GM15510 (cell line): ENCODE data around the gene CAPRIN2.

Experiments
- POLR2A ChIP-seq: IDR thresholded peaks from 3 replicates; pipeline ENCODE4 v1.6.1; 2011; ENCODE audit warnings: borderline replicate concordance; ENCODE audit not compliant: insufficient read length; ENCODE audit errors: extremely low read depth

The CAPRIN2 gene

DNA sequence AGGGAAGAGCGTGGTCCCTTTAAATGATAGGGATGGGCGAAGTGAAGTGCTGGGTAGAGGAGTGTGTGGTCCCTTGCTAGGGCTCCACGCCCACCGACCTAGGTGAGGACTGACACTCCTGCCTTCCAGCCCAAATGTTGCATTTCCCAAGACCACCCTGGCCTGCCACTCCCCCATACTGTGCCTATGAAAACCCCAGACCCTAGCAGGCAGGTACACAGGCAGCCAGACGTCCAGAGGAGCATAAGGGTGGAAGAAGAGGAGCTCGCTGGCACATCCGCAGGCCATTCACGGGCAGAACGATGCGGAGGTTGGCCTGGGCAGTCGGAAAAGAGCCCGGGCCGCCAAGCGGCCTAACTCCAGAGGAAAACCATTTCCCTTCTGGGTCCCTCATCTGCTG, 58.3 kb downstream of the CAPRIN2 start:
- TF ChIP-seq POLR2A = no peak

DNA sequence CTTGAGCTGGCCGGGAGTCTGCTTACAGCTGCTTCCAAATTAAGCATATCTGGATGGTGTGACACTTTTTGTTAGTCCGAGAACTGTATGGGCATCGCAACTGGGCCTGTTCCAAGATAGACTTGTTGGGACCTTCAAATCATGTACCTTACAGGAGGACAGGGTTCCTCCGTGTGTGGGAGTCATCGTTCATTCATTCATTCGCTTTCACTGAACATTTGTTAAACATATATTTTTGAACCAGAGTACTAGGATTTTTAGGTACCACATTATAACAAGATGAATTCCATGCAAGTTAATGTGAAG, 58.7 kb downstream of the CAPRIN2 start:
- no peak for TF ChIP-seq POLR2A

DNA sequence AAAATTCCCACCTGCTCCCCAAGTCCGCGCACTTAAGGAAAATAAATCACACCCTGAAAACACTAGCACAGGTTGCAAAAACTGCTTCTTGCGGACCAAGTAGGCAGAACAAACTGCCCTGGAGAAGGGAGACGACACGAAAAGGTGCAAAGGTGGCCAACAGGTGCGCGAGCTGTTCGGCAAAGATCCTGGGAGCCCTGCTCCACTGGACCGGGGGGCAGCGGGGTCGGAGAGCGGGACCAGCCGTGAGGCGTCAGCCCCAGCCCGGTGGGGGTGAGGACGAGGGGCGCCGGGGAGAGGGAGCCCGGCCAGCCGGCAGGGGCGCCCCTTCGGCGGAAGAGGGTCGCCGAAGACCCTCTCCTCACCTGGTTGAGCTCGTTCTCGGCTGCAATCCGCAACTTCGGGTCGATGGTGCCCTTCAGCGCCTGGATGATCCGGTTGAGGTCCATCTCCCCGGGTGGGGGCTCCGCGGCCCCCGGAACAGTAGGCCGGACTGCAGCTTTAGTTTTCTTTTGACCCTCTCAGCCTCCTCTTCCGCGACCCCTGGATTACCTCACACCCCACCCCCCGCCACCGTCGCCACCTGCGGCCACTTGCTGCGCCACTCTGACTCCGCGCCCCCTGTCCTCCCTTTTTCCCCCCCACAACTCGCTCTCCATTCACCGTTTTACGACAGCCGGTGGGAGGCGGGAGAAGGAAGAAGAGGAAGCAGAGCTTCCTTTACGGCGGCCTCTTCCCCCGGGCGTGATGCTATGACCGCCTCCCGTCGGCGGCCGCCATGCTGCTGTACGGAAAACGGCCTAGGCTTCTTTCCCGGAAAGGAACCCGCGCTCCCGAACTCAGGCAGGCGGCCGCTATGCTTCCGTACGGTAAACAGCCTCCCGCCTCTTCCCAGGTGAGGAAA, 59.3 kb downstream of the CAPRIN2 start, which contains the start of gene IPO8:
TSS of gene IPO8 (minus strand) at position 671 of the 904 bp plus-strand sequence. CDS start at position 449, 222 bp downstream.
- peak; percentile 61 for TF ChIP-seq POLR2A

DNA sequence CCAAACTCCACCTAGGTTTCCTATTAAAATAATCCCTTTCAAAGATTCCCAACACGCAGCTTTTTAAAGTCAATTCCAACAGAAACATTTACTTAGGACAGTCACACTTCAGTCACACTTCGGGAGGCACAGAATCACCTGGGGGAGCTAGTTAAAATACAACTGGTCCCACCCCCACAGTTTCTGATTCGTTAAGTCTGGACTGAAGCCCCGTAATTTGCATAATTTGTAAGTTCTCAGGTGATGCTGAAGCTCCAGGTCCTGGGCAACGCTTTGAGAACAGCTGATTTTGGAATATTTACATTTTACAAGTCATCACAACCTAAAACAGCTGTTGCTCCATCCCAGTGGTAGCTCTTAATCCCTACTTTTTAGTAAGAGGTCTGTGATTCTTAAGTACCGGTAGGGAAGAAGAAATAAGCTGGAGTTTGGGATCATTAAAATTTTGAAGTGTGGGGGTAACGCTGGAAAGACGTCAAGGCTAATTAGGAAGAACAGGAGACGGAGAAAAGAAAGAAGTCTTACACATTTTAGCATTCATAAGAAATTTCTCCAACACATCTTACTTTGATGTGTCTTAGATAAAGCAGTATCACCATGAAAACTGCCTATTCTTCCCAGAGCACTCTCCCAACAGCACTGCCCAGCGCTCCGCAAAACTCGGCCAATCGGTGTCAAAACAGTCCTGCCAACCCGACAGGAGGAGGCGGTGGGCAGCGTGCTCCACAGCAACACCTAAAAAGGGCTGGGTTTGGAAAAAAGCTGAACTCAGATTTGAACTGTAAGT, 60.1 kb downstream of the CAPRIN2 start:
- TF ChIP-seq POLR2A = no peak

DNA sequence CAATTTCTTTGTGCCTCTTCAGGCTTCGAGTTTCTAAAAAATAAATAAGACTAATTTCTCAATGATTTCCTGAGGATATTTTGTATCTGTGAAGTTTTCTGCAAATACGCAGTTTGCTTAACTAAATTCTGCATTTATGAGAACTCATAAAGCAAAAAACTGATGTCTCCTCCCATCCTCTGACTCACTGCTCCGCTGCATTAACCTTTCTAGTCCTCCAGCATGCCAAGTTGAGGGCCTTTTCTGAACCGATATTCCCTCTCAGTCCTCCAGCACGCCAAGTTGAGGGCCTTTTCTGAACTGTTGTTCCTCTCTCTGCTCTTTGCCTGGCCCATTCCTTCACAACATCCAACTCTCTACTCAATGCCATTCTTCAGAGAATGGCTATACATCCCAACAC, 62.3 kb downstream of the CAPRIN2 start:
- TF ChIP-seq POLR2A = no peak

DNA sequence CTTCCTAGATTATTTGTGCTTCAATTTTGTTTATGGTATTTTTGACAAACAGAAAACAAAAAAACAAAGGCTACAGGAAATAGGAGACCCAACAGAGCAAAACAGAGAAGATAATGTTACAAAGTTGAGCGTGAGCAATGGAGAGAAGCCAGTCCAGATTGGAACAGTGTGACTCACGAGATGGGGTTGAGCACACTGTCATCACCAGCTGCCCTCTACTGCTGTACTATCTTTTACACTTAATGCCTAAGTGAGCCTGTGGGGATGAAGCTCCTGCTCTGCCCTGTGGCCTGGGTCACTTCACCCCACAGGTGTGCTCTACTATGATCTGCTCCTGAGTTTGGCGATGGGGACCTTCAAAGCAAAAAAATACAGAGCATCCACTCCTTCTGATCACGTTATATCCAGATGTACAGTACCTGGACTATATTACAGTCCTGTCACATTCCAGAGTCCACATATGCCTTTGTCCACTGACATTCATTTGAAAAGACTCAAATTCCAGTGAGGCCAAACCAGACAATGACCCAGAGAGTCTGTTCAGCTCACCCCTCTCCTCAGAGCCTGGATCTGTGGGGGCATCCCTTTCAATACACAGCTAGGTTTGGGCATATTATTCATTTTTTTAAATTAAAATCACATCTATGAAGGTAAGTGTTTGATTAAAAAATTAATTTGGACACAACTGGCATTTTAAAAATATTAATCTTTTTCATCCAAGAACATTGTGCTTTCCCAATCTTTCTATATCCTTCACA, 63.5 kb downstream of the CAPRIN2 start:
- no peak for TF ChIP-seq POLR2A

DNA sequence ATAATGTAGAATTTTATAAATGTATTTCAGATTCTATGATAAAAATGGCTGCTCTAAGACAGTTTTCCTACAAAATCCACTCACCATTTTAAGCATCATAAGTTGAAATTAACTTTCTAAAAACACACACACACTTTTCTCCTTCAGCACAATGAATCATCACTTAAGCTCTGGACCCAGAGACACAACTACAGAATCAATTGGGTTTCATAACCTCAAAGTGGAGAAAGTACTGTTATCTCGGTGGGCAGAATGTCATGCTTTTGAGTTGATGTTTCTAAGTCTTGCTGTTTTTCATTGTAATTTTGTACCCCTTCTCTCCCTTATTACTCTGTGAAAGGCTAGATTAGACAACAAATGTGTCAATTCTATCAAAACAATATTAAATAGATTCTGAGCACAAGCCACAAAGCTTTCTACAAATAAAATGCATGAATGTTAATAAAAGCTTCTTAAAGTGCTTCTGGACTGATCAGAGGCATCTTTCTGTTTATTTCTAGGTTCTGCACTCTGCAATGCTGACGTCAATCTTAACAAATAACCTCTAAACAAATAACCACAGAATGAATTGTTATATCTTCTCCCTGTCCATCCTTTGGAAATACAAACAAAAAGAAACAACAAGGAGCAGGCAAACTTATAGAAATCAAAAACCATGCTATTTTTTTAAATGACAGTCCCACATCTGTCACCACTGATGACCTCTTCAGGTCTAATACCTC, 67.3 kb downstream of the CAPRIN2 start:
- TF ChIP-seq POLR2A = no peak

DNA sequence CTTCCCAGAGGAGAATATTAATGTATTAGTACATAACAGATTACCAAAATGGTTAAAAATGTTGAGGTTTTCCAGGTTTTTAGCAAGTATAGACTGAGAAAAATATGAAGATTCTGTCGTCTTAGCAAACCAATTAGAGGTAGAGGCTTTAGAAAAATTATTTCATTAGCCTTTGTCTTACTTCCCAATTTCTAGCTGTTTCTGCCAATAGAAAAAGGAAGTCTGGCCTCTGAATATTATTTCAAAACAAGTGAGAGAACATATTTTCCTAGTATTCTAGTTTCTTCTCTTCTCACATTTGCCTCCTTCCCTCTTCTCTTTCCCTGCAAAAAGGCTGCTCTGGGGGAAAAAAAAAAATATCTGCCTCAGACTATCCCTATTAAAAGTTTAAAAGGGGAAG, 75.5 kb downstream of the CAPRIN2 start:
- TF ChIP-seq POLR2A = no peak

DNA sequence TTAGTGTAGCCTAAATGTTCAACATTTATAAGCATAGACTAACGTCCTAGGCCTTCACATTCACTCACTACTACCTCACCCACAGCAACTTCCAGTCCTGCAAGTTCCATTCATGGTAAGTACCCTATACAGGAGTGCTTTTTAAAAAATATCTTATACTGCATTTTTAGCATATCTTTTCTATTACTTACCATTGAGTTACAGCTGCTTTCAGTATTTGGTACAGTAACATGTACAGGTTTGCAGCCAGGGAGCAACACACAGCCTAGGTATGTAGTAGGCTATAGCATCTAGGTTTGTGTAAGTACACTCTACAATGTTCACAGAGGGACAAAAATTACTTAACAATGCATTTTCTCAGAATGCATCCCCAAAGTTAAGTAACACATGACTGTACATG, 76.5 kb downstream of the CAPRIN2 start:
- TF ChIP-seq POLR2A = no peak

DNA sequence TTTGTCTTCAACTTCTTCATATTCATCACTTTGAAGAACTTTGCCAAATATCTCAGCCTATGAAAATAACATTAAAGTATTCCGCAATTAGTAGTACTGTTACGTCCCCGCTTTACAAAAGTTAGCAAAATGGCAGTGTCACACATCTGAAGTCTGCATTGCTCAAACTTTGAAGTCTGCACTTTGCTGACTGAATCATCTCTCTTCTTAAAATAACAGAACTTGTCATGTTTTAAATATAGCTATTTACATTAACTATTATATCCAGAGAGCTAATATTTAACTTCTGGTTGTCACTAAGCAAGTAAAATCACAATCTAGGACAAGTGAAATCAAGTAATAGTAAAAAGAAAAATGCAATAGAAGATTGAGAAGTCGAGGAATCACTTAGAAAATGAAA, 93.5 kb downstream of the CAPRIN2 start:
- no peak for TF ChIP-seq POLR2A
